ENCODE results near the gene ASPHD2.

The ASPHD2 gene

GRCh38 chr22:26494506-26494905 lies 65.4 kb downstream of the ASPHD2 start:
- TF ChIP-seq CTCF (IDR thresholded peaks at IDR 0.05; ENCODE audit: insufficient read depth, low read depth, low read length, missing control alignments), result no peak
- no peak for DNase-seq (ENCODE audit: low read depth)
- no peak overlapping the region for H3K4me3 ChIP-seq (ENCODE audit: low read depth, low read length)

All from GM12865 (cell line).